ENCODE data around the gene EMC9. TPM values are rescaled to one million over a fixed set of nuclear protein-coding genes. Genes with fewer than 3 reads are reported as not detected.
A peak's percentile ranks its signal among the peaks of the same experiment; 100 is the strongest.

The EMC9 gene
- polyA plus RNA-seq, 3 donors: 6.4 to 9.4 (median 8.5) TPM

DNA sequence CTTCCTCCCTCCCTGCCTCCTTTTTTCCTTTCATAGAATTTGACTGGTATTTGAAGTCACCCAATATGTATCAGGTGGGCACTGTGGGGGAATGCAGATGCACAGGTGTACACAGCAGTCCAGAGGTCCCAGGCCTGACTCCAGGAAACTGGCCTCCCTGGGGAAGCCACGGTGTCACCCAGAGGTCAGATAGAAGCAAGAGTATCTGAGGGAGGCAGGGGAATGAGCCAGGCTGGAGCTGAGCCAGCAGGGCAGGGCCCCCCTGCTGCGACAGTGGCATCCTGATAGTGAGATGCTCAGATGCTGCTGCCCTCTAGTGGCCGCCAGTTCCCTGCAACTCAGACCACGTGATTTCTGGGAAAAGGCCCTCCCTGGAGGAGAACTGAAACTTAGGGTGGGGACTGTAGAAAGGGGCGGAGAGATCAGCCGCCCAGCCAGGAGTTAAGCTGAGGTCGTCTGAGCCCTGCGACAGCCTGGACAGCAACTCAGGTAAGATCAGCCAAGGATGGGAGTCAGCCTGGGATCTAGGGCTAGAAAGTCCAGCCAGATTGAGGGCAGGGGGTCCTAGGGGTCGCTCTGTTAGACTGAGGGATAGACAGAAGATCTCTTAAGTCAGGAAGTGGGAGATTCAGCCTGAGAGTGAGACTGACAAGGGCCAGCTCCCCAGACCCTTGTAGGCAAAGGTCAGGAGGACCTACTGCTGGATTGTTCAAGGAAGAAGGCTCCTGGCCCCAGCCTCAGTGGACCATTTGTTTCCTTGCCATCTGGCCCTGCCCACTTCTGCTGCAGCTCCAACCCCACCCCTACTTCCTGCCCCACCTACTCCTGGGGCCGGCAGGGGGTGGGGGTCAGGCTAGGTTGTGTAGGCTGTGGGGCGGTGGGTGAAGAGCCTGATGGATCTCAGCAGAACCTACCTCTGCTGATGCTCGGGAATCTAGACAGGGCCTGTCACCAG lies 19.7 kb upstream of the EMC9 start, which contains the start of gene IRF9:
TSS of gene IRF9 (plus strand) at position 416 of the 955 bp plus-strand sequence. CDS start 880 bp downstream, outside the sequence.
- H3K4me3 Mint-ChIP-seq: peak within 1 kb of the TSS; percentile 95 to 99
- H3K27ac Mint-ChIP-seq: peak within 1 kb of the TSS; percentile 96 to 99 (median 97)
- Histone ChIP-seq H3K27ac (ENCODE audit: low read depth in 1 of 2, low read length in 2 of 2) (peak within 1 kb of the TSS; percentile 76 to 100), H4K20me1 (ENCODE audit: insufficient read depth, low read length) (peaks cover 42% of the 10 kb centered on the region), H3K79me2 (ENCODE audit: insufficient read depth, low read length) (peaks cover 46% of the 10 kb centered on the region), H3K4me2 (replicated peaks; ENCODE audit: extremely low read depth, low read length, poor library complexity, severe bottlenecking) (peak within 1 kb of the TSS; percentile 85), H3K4me3 (replicated peaks in 1 of 3; ENCODE audit: low read depth in 2 of 3, low read length in 3 of 3) (peak within 1 kb of the TSS; percentile 91 to 100 (median 96)), H3K4me1 (ENCODE audit: control insufficient read depth in 1 of 2, insufficient read depth in 2 of 2, low read length in 2 of 2) (peaks cover 41 to 65% of the 10 kb centered on the region in 2 donors), H3K9me3 (replicated peaks in 1 of 2; ENCODE audit: control insufficient read depth in 1 of 2, insufficient read depth in 1 of 2, low read length in 2 of 2) (no peaks in the 10 kb centered on the region), H3K27me3 (ENCODE audit: control insufficient read depth in 2 of 2, insufficient read depth in 2 of 2, low read length in 2 of 2) (no peaks in the 10 kb centered on the region), H3K9ac (ENCODE audit: insufficient read depth, low read length, poor library complexity, severe bottlenecking) (peak within 1 kb of the TSS; percentile 94), H3K36me3 (replicated peaks in 1 of 2; ENCODE audit: control insufficient read depth in 1 of 2, insufficient read depth in 2 of 2, low read length in 2 of 2) (peaks cover 70 to 74% of the 10 kb centered on the region in 2 donors), H2AFZ (ENCODE audit: insufficient read depth, low read depth, low read length, poor library complexity, severe bottlenecking) (peak within 1 kb of the TSS; percentile 65)
- intact Hi-C loops (cut with micrococcal nuclease): loop anchor here in 1 of 2 donors (2.0 kb wide), 1 partner anchor 14 kb away; the partner anchor contains the start of genes PSME2 and RNF31
- DNase-seq: peak; percentile 95 to 96 (median 95)
- H3K9me3 Mint-ChIP-seq: no peaks in the 10 kb centered on the region
- TF ChIP-seq, protein P1, sequence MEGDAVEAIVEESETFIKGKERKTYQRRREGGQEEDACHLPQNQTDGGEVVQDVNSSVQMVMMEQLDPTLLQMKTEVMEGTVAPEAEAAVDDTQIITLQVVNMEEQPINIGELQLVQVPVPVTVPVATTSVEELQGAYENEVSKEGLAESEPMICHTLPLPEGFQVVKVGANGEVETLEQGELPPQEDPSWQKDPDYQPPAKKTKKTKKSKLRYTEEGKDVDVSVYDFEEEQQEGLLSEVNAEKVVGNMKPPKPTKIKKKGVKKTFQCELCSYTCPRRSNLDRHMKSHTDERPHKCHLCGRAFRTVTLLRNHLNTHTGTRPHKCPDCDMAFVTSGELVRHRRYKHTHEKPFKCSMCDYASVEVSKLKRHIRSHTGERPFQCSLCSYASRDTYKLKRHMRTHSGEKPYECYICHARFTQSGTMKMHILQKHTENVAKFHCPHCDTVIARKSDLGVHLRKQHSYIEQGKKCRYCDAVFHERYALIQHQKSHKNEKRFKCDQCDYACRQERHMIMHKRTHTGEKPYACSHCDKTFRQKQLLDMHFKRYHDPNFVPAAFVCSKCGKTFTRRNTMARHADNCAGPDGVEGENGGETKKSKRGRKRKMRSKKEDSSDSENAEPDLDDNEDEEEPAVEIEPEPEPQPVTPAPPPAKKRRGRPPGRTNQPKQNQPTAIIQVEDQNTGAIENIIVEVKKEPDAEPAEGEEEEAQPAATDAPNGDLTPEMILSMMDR (IDR thresholded peaks at IDR 0.05): peak; percentile 86
- 0% methylated on average over 9 of the region's 12 CpGs for WGBS (ENCODE audit: insufficient coverage)
- no peaks in the 10 kb centered on the region for H3K27me3 Mint-ChIP-seq (ENCODE audit: low read depth in 3 of 3)
- peaks cover 52% of the 10 kb centered on the region for H3K4me1 Mint-ChIP-seq
- peaks cover 68 to 88% of the 10 kb centered on the region in 2 donors for H3K36me3 Mint-ChIP-seq

DNA sequence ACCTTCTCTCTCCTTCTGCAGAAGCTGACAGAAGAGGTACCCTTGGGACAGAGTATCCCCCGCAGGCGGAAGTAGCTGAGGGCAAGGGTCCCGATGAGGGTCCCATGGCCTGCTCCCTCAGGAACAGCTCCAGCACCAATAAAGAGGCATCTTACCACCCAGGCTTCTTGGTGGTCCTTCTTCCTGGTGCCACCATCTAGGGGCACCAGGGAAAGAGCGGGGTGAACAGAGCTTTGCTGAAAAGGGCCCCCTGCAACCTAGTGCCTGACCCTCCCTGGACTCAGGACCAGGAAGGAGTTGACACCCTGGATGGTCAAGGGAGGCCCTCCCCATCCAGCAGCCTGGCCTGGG lies 19.1 kb upstream of the EMC9 start:
- peaks cover 35 to 59% of the 10 kb centered on the region in 2 donors for H3K4me1 ChIP-seq (ENCODE audit: control insufficient read depth in 1 of 2, insufficient read depth in 2 of 2, low read length in 2 of 2)
- Mint-ChIP-seq H3K4me3 (no peak overlapping the region), H3K4me1 (peaks cover 50% of the 10 kb centered on the region), H3K27me3 (ENCODE audit: low read depth in 3 of 3) (no peaks in the 10 kb centered on the region), H3K27ac (peak overlapping the region; percentile 96 to 99 (median 97)), H3K36me3 (peaks cover 68 to 88% of the 10 kb centered on the region in 2 donors), H3K9me3 (no peaks in the 10 kb centered on the region)
- TF ChIP-seq, protein P1 (IDR thresholded peaks at IDR 0.05): no peak
- peak overlapping the region; percentile 65 for H2AFZ ChIP-seq (ENCODE audit: insufficient read depth, low read depth, low read length, poor library complexity, severe bottlenecking)
- peaks cover 35% of the 10 kb centered on the region for H4K20me1 ChIP-seq (ENCODE audit: insufficient read depth, low read length)
- H3K4me2 ChIP-seq (replicated peaks; ENCODE audit: extremely low read depth, low read length, poor library complexity, severe bottlenecking): peak overlapping the region; percentile 85
- peaks cover 43% of the 10 kb centered on the region for H3K79me2 ChIP-seq (ENCODE audit: insufficient read depth, low read length)
- no peak for DNase-seq
- peaks cover 70 to 74% of the 10 kb centered on the region in 2 donors for H3K36me3 ChIP-seq (replicated peaks in 1 of 2; ENCODE audit: control insufficient read depth in 1 of 2, insufficient read depth in 2 of 2, low read length in 2 of 2)
- H3K27ac ChIP-seq (ENCODE audit: low read depth in 1 of 2, low read length in 2 of 2): peak overlapping the region; percentile 76 to 100
- no peaks in the 10 kb centered on the region for H3K9me3 ChIP-seq (replicated peaks in 1 of 2; ENCODE audit: control insufficient read depth in 1 of 2, insufficient read depth in 1 of 2, low read length in 2 of 2)
- H3K27me3 ChIP-seq (ENCODE audit: control insufficient read depth in 2 of 2, insufficient read depth in 2 of 2, low read length in 2 of 2): no peaks in the 10 kb centered on the region
- peak overlapping the region in 1 of 3 experiments; percentile 100 for H3K4me3 ChIP-seq (replicated peaks in 1 of 3; ENCODE audit: low read depth in 2 of 3, low read length in 3 of 3)
- intact Hi-C loops (cut with micrococcal nuclease): loop anchor here in 1 of 2 donors (2.0 kb wide), 1 partner anchor 14 kb away; the partner anchor contains the start of genes PSME2 and RNF31
- peak overlapping the region; percentile 94 for H3K9ac ChIP-seq (ENCODE audit: insufficient read depth, low read length, poor library complexity, severe bottlenecking)
- 100% methylated on average over 4 of the region's 4 CpGs for WGBS (ENCODE audit: insufficient coverage)

Data from CD14-positive monocyte (primary cell).